Dedifferentiated amniotic fluid mesenchymal stem cell (primary cell): ENCODE data around the gene HSPB6.

Source experiments
- DNase-seq: peaks from one replicate; pipeline ENCODE4 v3.0.0-alpha.2; 2016; ENCODE audit errors: extremely low spot score

Gene HSPB6

DNA sequence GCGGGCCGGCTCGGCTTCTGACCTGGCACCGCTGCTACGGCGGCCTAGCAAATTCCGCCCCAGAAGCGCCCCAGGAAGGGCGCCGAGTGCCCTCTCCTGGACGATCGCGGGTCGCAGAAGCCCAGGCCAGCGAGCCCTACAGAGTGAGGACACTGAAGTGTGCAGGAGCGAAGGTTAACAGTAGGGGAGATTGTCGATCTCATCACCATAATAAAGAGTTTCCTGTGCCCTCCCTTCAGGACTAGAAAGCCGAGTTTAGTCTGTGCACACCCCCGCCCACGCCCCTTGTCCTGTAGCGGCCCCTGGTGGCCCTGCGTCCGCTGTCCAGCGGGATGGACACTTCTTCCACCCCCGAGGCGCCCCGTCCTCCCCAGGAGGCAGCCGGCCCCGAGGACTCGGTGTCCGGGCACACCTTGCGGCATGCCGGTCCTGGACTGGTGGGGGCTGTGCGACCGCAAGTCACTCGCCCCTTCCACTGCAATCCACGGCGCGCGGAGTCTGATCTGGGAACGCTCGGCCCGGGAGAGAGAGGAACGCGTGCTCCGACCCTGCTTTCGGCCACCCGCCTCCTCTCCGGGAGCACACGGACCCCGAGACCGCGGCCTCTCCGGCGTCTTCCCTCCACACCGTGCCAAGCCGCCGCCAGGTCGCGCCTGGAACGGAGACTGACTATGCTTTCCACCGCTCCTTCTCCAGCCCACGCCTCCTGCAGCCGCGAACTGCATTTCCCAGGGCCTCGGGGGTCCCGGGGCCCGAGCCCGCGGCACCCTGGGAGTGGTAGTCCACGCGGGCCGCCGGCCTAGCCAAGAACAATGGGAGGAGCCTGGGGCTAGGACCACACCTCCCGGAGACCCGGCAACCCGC, 39.8 kb downstream of the HSPB6 start:
- peak; percentile 83 for DNase-seq

DNA sequence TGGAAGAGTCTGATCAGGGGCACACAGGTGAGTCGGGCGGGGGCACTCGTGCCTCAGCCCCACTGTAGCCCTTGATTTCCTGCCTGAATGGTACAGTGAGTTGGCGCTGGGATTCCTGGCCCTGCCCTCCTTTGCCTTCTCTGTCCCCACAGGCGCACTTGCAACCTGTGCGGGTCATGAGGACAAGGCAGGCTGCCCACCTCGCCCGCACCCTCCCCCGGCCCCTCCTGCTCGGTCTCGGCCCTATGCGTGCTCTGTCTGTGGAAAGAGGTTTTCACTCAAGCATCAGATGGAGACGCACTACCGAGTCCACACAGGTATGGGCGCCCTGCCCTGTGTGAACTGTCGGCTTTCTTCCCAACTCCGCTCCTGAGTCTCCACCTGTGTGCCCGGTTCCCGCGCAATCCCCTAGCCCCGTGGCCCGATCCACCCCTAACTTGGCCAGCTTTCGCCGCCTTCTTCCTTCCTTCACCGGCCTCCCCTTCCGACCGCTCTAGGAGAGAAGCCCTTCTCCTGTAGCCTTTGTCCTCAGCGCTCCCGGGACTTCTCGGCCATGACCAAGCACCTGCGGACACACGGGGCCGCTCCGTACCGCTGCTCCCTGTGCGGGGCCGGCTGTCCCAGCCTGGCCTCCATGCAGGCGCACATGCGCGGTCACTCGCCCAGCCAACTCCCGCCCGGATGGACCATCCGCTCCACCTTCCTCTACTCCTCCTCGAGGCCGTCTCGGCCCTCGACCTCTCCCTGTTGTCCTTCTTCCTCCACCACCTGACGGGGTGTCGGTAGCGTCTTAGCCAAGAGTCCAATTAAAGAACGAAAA, 40.6 kb downstream of the HSPB6 start:
- DNase-seq = no peak

DNA sequence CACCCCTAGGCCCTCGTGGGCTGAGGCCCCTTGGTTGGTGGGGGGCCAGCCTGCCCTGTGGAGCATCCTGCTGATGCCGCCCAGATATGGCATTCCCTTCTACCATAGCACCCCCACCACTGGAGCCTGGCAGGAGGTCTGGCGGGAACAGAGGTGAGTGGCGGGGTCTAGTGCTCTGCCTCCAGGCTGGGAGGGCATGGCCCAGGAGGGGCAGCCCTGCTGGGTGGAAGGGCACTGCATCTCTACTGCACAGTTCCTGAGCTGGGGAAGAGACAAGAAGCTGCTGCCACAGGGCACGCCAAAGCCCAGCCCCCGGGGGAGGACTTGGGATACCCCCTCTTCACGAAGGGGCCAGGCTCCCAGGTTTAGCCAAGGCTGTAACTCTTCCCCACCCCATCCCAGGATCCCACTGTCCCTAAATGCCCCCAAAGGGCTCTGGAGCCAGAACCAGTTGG, 41.4 kb downstream of the HSPB6 start:
- no peak for DNase-seq

DNA sequence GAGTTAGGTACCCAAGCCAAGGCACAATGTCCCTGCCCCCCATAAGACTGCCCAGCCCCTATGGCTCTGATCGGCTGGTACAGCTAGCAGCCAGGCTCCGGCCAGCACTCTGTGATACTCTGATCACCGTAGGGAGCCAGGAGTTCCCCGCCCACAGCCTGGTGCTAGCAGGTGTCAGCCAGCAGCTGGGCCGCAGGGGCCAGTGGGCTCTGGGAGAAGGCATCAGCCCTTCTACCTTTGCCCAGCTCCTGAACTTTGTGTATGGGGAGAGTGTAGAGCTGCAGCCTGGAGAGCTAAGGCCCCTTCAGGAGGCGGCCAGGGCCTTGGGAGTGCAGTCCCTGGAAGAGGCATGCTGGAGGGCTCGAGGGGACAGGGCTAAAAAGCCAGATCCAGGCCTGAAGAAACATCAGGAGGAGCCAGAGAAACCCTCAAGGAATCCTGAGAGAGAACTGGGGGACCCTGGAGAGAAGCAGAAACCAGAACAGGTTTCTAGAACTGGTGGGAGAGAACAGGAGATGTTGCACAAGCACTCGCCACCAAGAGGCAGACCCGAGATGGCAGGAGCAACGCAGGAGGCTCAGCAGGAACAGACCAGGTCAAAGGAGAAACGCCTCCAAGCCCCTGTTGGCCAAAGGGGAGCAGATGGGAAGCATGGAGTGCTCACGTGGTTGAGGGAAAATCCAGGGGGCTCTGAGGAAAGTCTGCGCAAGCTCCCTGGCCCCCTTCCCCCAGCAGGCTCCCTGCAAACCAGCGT, 42.1 kb downstream of the HSPB6 start:
- no peak for DNase-seq

DNA sequence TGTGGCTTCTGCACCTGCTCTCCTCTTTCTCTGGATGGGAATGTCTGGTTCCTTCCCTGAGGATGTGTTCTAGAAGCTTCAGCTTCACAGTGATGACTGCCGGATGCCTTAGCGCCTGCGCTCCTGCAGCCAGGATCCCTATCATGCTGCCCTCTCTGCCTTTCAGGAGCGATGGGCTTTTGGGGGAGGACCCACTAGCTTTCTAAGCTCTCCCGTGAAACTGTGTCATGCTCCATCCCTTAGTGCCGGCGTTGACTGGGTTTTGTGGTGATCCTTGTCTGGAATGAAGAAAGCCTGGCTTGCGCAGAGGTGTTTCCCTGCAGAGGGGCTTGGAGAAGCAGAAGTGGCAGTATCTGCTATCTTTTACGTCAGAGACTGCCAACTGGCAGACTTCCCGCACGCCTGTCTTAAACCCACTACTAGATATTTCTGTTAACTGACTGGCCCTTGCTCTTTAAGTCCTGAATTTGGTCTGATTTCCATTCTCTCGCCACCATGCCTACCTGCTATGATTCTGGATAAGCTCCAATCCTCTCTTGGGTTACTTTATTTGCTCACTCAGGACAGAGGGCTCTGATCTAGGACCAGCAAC, 42.8 kb downstream of the HSPB6 start:
- no peak for DNase-seq

DNA sequence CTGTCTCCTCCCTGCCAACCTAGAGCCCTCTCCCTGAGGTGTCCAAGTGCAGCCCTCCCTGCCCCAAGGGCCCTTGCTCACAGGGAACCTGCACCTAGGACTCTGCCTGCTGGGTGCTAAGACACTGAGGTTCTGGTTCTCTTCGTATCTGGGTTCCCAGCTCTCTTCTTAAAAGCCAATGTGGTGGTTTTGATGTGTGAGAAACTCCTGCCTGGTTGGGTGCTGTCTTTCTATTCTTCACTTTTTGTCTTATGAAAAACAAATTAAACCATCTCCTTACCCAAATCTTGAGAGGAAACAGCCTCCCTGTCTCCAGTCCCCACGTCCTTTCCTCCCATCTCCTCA, 43.4 kb downstream of the HSPB6 start:
- no peak for DNase-seq

DNA sequence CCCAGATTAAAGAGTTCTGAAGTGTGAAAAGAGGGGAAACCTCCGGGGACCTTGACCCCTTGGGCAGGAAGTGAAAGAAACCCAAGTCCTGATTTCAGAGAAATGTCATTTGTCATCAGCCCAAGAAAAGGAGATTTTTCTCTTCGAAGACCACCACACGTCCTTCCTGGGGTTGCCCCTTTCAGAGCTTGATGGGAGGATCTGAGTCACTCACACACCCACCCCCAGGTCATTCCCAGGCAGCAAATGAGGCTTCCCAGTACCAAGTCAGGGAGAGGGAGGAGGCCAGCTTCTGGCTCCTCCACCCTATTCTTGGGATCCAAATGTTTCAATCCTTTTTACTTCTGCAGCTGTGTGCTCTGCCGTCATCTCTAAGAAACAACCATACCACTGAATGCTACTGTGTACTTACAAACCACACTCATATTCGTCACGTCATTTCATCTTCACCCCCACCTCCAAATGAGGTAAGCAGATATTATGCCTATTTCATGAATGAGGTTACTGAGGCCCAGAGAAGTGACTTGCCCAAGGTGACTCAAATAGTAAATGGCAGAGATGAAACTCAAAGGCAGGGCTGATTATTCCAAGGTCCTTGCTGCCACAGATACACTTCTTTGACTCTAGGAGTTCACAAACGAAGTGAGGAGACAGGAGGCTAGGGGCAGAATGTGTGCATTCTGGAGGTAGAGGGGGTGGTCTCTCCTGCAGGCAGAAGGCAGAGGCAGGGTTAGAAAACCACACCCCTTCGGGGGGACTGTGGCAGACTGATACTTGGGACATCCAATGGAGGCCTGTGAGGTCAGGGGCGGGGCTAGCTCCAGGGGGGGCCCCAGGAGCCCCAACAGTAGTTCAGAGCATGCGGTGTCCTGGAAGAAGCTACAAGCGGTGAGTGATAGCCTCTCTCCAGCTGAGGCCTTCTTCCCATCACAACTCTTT, 44.0 kb downstream of the HSPB6 start:
- no peak for DNase-seq

DNA sequence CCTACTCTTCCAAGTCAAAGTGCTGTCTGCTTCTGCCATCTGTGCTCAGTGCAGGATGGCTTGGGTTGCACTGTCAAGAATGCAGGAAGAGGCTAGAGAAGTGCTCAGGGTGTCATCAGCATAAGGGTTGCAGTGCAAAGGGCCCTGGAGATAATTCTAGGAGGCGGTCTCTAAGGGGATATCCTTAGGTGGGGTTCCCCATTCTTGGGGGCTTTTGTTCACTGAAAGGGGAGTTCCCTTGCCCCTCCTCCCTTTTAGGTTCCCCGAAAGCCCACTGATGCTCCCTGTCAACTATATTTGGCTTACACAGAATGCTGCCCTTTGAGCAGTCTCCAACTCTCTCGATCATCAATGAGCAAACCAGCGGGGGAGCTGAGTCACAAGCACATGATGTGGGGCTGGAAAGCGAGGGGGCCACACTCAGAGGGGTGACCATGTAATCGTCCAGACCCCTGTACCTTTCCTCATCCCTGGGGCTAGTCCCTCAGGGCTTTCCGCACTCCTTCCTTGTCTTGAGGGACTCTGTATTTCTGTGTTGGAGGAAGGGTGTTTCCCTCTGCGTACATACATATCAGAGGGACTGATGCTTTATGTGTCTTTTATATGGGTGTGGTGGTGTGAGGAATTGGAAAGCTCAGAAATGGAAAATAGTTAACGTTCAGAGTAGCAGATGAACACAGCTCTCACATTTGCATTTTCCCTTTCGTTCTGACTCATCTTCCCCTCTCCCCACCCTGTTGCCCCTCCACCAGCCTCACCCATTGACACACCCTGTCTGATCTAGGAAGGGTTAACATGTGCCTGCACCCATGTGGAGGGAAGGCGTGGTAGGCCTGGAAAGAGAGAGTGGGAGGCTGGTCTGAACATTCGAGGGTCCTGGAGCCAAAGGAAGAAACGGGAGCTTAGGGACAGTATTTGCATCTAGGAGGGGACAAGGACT, 45.8 kb downstream of the HSPB6 start:
- DNase-seq = no peak

DNA sequence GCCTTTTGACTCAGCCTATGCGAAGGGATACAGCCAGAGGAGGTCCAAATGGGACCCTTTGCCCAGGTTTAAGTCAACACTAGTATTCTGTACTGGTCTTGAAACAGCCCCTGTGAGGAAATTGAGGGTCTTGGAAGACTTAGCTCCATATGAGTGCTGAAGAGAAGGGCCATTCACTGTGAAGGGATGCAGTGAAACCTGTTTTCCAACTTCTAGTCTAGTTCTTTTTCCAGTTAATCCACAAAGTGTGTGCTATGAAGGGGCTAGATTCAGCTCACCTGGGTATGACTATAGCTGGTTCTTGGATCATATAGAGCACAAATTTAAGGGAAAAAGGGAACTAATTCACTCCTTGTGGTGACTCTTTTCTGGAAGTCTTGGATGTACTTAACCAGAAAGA, 48.4 kb downstream of the HSPB6 start:
- DNase-seq = no peak
